GM12873 (cell line): Measurements from ENCODE around the gene CELSR1.

Experiments
- TF ChIP-seq, protein P1 (sequence below): IDR thresholded peaks from 2 replicates; pipeline ENCODE4 v1.5.1; 2012; ENCODE audit warnings: low read depth, mild to moderate bottlenecking, moderate library complexity, low read length, control low read depth; ENCODE audit not compliant: insufficient read depth; ENCODE audit errors: missing control alignments

The CELSR1 gene

DNA sequence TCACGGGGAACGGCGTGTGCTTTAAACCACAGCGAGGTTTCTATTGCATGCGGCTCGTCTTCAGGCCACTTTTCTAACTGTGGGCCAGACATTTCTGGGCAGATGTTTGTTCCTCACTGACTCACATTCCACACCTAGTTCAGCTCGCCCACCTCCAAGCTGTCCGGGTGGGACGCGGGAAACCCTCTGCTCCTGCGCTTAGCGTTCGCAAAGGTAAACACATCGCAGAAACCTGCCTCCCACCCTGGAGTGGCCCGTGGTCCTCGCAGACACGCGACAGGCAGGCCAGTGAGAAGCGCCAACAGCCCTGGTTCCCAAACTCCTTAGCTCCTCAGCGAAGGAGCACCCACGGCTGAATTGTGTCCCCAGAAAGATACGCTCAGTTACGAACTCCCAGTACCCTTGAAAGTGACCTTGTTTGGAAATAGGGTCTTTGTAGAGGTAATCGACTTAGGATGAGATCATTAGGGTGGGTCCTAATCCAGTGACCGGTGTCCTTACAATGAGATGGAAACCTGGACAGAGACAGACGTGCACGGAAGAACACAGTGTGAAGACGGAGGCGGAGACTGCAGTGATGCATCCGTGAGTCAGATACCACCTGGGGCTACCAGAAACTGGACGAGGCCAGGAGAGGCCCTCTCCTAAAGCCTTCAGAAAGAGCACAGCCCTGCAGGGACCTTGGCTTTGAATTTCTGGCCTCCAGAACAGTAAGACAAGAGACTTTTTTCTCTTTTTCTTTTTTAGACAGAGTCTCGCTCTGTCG, 82.7 kb downstream of the CELSR1 start:
- TF ChIP-seq, protein P1, sequence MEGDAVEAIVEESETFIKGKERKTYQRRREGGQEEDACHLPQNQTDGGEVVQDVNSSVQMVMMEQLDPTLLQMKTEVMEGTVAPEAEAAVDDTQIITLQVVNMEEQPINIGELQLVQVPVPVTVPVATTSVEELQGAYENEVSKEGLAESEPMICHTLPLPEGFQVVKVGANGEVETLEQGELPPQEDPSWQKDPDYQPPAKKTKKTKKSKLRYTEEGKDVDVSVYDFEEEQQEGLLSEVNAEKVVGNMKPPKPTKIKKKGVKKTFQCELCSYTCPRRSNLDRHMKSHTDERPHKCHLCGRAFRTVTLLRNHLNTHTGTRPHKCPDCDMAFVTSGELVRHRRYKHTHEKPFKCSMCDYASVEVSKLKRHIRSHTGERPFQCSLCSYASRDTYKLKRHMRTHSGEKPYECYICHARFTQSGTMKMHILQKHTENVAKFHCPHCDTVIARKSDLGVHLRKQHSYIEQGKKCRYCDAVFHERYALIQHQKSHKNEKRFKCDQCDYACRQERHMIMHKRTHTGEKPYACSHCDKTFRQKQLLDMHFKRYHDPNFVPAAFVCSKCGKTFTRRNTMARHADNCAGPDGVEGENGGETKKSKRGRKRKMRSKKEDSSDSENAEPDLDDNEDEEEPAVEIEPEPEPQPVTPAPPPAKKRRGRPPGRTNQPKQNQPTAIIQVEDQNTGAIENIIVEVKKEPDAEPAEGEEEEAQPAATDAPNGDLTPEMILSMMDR = no peak

DNA sequence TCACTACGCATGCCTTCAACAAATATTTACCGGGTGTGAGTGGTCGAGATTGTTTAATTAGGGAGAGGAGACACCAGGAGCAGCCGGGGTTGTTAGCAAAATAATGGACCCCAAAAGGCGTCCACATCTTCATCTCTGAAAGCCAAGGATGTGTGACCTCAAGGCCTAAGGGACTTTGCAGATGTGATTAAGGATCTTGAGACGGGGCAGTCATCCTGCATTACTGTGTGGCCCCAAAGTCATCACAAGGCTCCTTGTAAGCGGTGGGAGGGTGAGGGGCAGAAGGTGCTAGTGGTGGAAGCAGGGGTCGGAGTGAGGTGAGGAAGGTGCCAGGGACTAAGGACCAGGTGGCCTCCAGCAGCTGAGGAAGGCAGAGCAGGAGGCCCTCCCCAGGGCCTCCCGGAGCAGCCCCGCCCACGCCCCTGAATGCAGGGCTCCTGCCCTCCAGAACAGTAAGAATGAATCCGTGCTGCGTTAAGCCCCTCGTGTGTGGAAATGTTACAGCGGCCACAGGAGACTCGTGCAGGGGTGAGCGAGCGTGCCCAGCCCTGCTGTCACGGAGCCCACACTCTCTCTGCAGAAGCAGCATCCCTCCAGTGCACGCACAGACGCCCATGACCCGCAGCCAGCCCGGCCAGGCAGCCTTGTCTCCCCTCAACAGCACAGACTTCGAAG, 83.5 kb downstream of the CELSR1 start:
- TF ChIP-seq, protein P1 = no peak

GRCh38 chr22:46453006-46453828, 84.2 kb downstream of the CELSR1 start:
- TF ChIP-seq, protein P1 = no peak

DNA sequence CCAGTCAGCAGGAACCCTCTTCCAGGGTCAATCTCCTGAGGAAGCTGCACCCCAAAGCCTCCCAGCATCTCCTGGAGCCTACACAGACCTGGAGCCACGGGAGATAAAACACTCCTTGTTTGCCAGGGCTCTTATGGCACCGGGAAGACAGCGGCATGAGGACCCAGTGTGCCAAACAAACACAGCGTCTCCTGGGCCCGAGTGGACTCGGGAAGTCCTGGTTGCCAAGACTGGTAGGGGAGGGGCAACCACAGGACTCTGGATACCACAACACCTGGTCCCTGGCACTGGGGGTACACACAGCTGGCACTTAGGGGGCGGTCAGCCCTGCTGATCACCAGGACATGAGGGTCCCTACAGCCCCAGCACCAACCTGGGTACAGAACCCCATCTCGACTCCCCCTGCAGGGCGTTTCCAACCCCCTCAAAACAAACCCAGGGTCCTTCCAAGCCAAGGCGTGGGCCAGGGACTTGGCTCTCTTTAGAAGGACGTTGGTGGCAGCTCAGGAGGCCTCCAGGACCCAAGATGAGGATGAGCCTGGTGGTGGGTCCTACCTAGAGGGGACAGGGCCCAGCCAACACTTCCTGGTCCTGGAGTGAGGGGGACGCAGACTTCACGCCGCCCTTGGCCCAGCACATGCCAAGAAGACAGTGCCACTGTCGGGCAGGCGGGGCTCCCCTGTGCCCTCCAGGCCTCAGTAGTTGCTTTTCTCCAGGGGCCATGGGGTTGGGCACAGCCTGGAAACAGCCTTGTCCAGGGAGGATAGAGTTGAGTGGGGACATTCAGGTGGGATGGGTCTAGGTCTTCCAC, 85.0 kb downstream of the CELSR1 start:
- TF ChIP-seq, protein P1 = no peak

DNA sequence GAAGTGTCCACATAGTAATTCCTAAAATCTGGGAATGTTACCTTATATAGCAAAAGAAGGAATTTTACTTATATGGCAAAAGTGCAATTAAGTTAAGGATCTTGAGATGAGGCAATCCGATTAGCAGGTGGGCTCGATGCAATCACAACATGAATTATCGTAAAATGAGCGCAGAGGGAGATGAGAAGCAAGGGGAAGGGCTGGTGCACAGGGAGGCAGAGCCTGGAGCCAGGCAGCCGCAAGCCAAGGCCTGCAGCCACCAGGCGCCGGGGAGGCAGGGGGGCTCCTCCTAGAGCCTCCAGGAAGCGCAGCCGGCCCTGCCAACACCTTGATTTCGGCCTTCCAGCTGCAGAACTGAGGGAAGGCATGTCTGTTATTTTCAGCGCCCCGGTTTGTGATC, 85.7 kb downstream of the CELSR1 start:
- TF ChIP-seq, protein P1 = no peak

DNA sequence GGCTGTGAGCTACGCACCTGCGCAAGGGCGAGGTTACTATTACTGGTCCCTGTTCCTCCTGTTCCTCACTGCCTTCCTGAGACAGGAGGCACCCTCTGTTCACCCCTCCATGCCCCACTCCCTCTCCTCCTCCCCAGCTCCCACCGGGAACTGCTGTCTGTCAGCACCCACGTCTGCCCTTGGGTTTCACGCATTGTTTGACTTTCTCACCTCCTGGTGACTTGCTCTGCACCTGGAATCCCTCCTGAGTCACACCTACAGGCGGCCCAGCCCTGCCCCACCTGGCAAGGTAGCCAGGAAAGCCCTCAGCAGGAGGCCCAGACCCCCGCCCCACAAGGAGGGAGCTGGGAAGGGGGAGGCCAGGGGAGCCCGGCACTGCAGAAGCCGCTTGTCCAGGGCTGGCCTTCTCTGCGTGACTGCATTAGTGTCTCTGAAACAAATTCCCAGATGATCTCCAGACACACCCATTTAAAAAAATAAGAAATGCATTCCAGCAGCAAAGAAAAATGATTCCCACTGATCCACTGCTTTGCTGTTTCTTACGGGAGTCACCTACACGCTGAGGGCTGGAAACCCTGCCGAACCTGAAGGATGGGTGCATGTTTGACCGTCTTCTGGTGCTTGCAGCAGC, 86.4 kb downstream of the CELSR1 start:
- TF ChIP-seq, protein P1 = no peak
